Measurements from ENCODE around the gene PSMD9. TPM values are rescaled to one million over a fixed set of nuclear protein-coding genes. Genes with fewer than 3 reads are reported as not detected.

Gene PSMD9
- total and polyA plus RNA-seq, 10 donors, result 29.6 to 62.6 (median 46.6) TPM

- H3K27ac ChIP-seq, result no peak overlapping the region
- no peaks in the 10 kb centered on the region for H3K9me3 ChIP-seq
- DNase-seq, result no peak
- WGBS, 5 donors, result 89 to 95% (median 91%) methylated on average over 13 of the region's 13 CpGs
- no peak overlapping the region for H3K4me3 ChIP-seq
- H3K36me3 ChIP-seq, result peaks cover 3 to 78% (median 40%) of the 10 kb centered on the region in 6 donors
- H3K4me1 ChIP-seq, result peaks cover 14 to 58% (median 36%) of the 10 kb centered on the region in 6 donors
- H3K27me3 ChIP-seq (replicated peaks in 1 of 7), result no peaks in the 10 kb centered on the region
- TF ChIP-seq POLR2AphosphoS5 (IDR thresholded peaks at IDR 0.05), result no peak
- no peak for TF ChIP-seq POLR2A (IDR thresholded peaks at IDR 0.05)
- TF ChIP-seq CTCF (IDR thresholded peaks at IDR 0.05 in 8 of 11, conservative IDR thresholded peaks at IDR 0.05 in 3 of 11), result no peak
- intact Hi-C loops (cut with DNase I; ENCODE audit: low total_unique reads), result loop anchor here (10.0 kb wide), 1 partner anchor 188 kb away; no protein-coding TSS in a partner anchor
Observed at GRCh38 chr12:121892673-121893561, 4.3 kb downstream of the PSMD9 start.

- no peak overlapping the region for H3K4me3 ChIP-seq
- no peak for DNase-seq
- peaks cover 3 to 89% (median 47%) of the 10 kb centered on the region in 6 donors for H3K36me3 ChIP-seq
- intact Hi-C loops (cut with DNase I; ENCODE audit: low total_unique reads), result loop anchor here (10.0 kb wide), 1 partner anchor 189 kb away; no protein-coding TSS in a partner anchor
- TF ChIP-seq CTCF (IDR thresholded peaks at IDR 0.05 in 8 of 11, conservative IDR thresholded peaks at IDR 0.05 in 3 of 11) (no peak), POLR2A (IDR thresholded peaks at IDR 0.05) (no peak), POLR2AphosphoS5 (IDR thresholded peaks at IDR 0.05) (no peak)
- no peaks in the 10 kb centered on the region for H3K9me3 ChIP-seq
- H3K4me1 ChIP-seq, result peaks cover 14 to 51% (median 28%) of the 10 kb centered on the region in 6 donors
- no peak overlapping the region for H3K27ac ChIP-seq
- no peaks in the 10 kb centered on the region for H3K27me3 ChIP-seq (replicated peaks in 1 of 7)
- WGBS, 5 donors, result 57 to 75% (median 63%) methylated on average over 1 of the region's 1 CpG
Observed at GRCh38 chr12:121893961-121894460, 5.4 kb downstream of the PSMD9 start.

- Histone ChIP-seq H3K27me3 (replicated peaks in 1 of 7) (no peaks in the 10 kb centered on the region), H3K4me3 (no peak overlapping the region), H3K4me1 (peaks cover 11 to 45% (median 22%) of the 10 kb centered on the region in 6 donors), H3K9me3 (no peaks in the 10 kb centered on the region), H3K27ac (no peak overlapping the region), H3K36me3 (peaks cover 3 to 95% (median 53%) of the 10 kb centered on the region in 6 donors)
- intact Hi-C loops (cut with DNase I; ENCODE audit: low total_unique reads), result loop anchor here (10.0 kb wide), 1 partner anchor 190 kb away; no protein-coding TSS in a partner anchor
- no peak for DNase-seq
- 64 to 91% (median 84%) methylated on average over 7 of the region's 7 CpGs for WGBS, 5 donors
- no peak for TF ChIP-seq CTCF (IDR thresholded peaks at IDR 0.05 in 8 of 11, conservative IDR thresholded peaks at IDR 0.05 in 3 of 11)
- TF ChIP-seq POLR2A (IDR thresholded peaks at IDR 0.05), result no peak
- TF ChIP-seq POLR2AphosphoS5 (IDR thresholded peaks at IDR 0.05), result no peak
Observed at GRCh38 chr12:121894633-121895032, 6.0 kb downstream of the PSMD9 start.

- TF ChIP-seq POLR2AphosphoS5 (IDR thresholded peaks at IDR 0.05) (no peak), POLR2A (IDR thresholded peaks at IDR 0.05) (no peak), CTCF (IDR thresholded peaks at IDR 0.05 in 8 of 11, conservative IDR thresholded peaks at IDR 0.05 in 3 of 11) (no peak)
- H3K27ac ChIP-seq, result no peak overlapping the region
- no peak overlapping the region for H3K4me3 ChIP-seq
- 70 to 97% (median 87%) methylated on average over 5 of the region's 5 CpGs for WGBS, 5 donors
- no peak for DNase-seq
- no peaks in the 10 kb centered on the region for H3K9me3 ChIP-seq
- no peaks in the 10 kb centered on the region for H3K27me3 ChIP-seq (replicated peaks in 1 of 7)
- intact Hi-C loops (cut with DNase I; ENCODE audit: low total_unique reads), result loop anchor here (10.0 kb wide), 1 partner anchor 193 kb away; no protein-coding TSS in a partner anchor
- peaks cover 3 to 100% (median 83%) of the 10 kb centered on the region in 6 donors for H3K36me3 ChIP-seq
- peaks cover 0 to 13% (median 3%) of the 10 kb centered on the region in 6 donors for H3K4me1 ChIP-seq
Observed at GRCh38 chr12:121898287-121898686, 9.7 kb downstream of the PSMD9 start.
